ENCODE data around the gene ADH5. TPM values are rescaled to one million over a fixed set of nuclear protein-coding genes. Genes with fewer than 3 reads are reported as not detected.

The ADH5 gene
- total RNA-seq, 2 experiments from 2014 or later = 114 to 118 TPM

- H3K4me3 Mint-ChIP-seq = no peak overlapping the region
- POLR2A ChIA-PET = no interaction called here
- ATAC-seq = no peak
- H3K36me3 Mint-ChIP-seq (ENCODE audit: low read depth) = peaks cover 53% of the 10 kb centered on the region
- H3K27ac Mint-ChIP-seq = no peak overlapping the region
- no peak for DNase-seq
- H3K9me3 Mint-ChIP-seq = peaks cover 3% of the 10 kb centered on the region
- no peaks in the 10 kb centered on the region for H3K27me3 Mint-ChIP-seq
- TF ChIP-seq CTCF (IDR thresholded peaks at IDR 0.05) = no peak
- no peaks in the 10 kb centered on the region for H3K4me1 Mint-ChIP-seq (ENCODE audit: low read depth)
- intact Hi-C loops (cut with micrococcal nuclease) = no loop called here
- CTCF ChIA-PET = no interaction called here
Measured at GRCh38 chr4:99062120-99062519, 26.5 kb downstream of the ADH5 start.

DNA sequence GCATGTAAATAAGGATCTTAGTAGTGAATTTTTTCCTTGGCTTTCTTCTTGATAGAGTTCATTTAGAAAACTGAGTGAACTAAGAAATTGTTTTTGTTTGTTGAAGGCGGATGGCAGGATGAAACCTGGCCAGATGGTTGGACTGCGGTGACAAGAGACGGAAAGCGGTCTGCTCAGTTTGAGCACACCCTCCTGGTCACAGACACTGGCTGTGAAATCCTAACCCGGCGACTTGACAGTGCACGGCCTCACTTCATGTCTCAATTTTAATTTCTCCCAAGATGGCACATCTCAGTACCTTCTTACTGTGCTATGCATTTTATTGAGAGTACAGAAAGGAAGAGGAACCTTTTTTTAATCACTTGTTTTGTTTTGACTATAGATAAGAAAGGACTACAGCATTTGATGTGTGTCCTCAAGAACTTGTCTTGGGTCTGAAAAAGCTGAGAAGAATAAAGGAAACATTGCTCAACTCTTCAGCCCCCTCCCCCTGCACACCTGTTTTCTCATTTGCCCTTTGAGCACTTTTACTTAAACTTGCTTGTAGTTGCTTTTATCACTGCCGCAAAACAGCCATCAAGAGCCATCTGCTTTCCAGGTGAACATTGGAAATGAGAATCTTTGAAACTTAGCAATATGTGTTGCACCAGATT is 27.4 kb downstream of the ADH5 start:
- no peak overlapping the region for H3K27ac Mint-ChIP-seq
- peaks cover 1% of the 10 kb centered on the region for H3K9me3 Mint-ChIP-seq
- no peak for TF ChIP-seq CTCF (IDR thresholded peaks at IDR 0.05)
- H3K36me3 Mint-ChIP-seq (ENCODE audit: low read depth) = peaks cover 51% of the 10 kb centered on the region
- peaks cover 1% of the 10 kb centered on the region for H3K4me1 Mint-ChIP-seq (ENCODE audit: low read depth)
- H3K4me3 Mint-ChIP-seq = no peak overlapping the region
- intact Hi-C loops (cut with micrococcal nuclease) = no loop called here
- POLR2A ChIA-PET = no interaction called here
- no peaks in the 10 kb centered on the region for H3K27me3 Mint-ChIP-seq
- CTCF ChIA-PET = interaction anchor here (0.6 to 8.0 kb wide), 3 partner anchors 20 to 65 kb away, joined by 3 to 186 read pairs (median 3); partner anchors contain the start of gene METAP1
- DNase-seq (no peak), ATAC-seq (no peak)

GRCh38 chr4:99059550-99059949 is 29.0 kb downstream of the ADH5 start:
- Mint-ChIP-seq H3K4me3 (no peak overlapping the region), H3K27me3 (no peaks in the 10 kb centered on the region), H3K27ac (no peak overlapping the region), H3K36me3 (ENCODE audit: low read depth) (peaks cover 39% of the 10 kb centered on the region), H3K9me3 (no peaks in the 10 kb centered on the region), H3K4me1 (ENCODE audit: low read depth) (peaks cover 16% of the 10 kb centered on the region)
- no peak for TF ChIP-seq CTCF (IDR thresholded peaks at IDR 0.05)
- DNase-seq = no peak
- intact Hi-C loops (cut with micrococcal nuclease) = loop anchor here (10.0 kb wide), 1 partner anchor 135 kb away; the partner anchor contains the start of gene EIF4E
- no peak for ATAC-seq
- ChIA-PET POLR2A (no interaction called here), CTCF (interaction anchor here (8.0 kb wide), 1 partner anchor 63 kb away, joined by 186 read pairs; the partner anchor contains the start of gene METAP1)

DNA sequence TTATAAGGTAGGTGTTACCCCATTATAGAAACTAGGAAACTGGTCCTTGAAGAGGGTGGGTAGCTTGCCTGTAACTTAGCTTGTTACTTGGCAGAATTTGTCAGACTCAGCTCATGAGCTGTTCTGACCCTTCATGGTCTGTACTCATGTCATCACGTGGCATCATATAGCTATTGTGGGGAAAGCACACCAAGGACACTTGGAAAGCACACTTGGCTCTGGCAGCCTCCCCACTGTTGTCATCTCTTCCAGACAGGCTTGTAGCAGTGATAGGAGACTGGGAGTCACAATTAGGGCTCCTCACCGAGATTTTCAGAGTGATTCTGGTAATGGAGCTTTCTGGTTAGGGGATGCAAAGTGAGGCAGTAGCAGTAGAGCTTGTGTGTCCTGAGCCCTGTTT is 30.4 kb downstream of the ADH5 start:
- POLR2A ChIA-PET = interaction anchor here (1.0 kb wide), 1 partner anchor 64 kb away, joined by 4 read pairs; no protein-coding TSS in a partner anchor
- H3K4me3 Mint-ChIP-seq = no peak overlapping the region
- H3K27ac Mint-ChIP-seq = no peak overlapping the region
- H3K4me1 Mint-ChIP-seq (ENCODE audit: low read depth) = peaks cover 26% of the 10 kb centered on the region
- DNase-seq (no peak), ATAC-seq (no peak)
- intact Hi-C loops (cut with micrococcal nuclease) = loop anchor here (10.0 kb wide), 1 partner anchor 133 kb away; the partner anchor contains the start of gene EIF4E
- H3K9me3 Mint-ChIP-seq = no peaks in the 10 kb centered on the region
- no peak for TF ChIP-seq CTCF (IDR thresholded peaks at IDR 0.05)
- no peaks in the 10 kb centered on the region for H3K27me3 Mint-ChIP-seq
- CTCF ChIA-PET = interaction anchor here (8.0 kb wide), 1 partner anchor 62 kb away, joined by 186 read pairs; the partner anchor contains the start of gene METAP1
- H3K36me3 Mint-ChIP-seq (ENCODE audit: low read depth) = peaks cover 33% of the 10 kb centered on the region

- intact Hi-C loops (cut with micrococcal nuclease) = loop anchor here (10.0 kb wide), 1 partner anchor 130 kb away; the partner anchor contains the start of gene EIF4E
Measured at GRCh38 chr4:99054428-99054994, 34.1 kb downstream of the ADH5 start.

More at GRCh38 chr4:99054428-99054994, 34.1 kb downstream of the ADH5 start:
- ATAC-seq (peak; percentile 25), DNase-seq (no peak)
- no peak for TF ChIP-seq CTCF (IDR thresholded peaks at IDR 0.05)
- H3K4me1 Mint-ChIP-seq (ENCODE audit: low read depth) = peaks cover 38% of the 10 kb centered on the region
- CTCF ChIA-PET = interaction anchor here (3.0 to 8.0 kb wide), 2 partner anchors 11 to 58 kb away, joined by 14 to 186 read pairs; partner anchors contain the start of gene METAP1
- H3K36me3 Mint-ChIP-seq (ENCODE audit: low read depth) = peaks cover 41% of the 10 kb centered on the region
- H3K27me3 Mint-ChIP-seq = no peaks in the 10 kb centered on the region
- H3K9me3 Mint-ChIP-seq = no peaks in the 10 kb centered on the region
- POLR2A ChIA-PET = interaction anchor here (0.6 to 2.3 kb wide), 4 partner anchors 11 to 126 kb away, joined by 3 to 7 read pairs (median 4); partner anchors contain the start of genes EIF4E and METAP1
- peak overlapping the region; percentile 60 for H3K27ac Mint-ChIP-seq
- H3K4me3 Mint-ChIP-seq = no peak overlapping the region

Measured in activated CD8-positive, alpha-beta T cell treated with anti-CD3 and anti-CD28 coated beads for 36 hours (primary cell).